Measurements from ENCODE around the gene SPR.

SPR gene

DNA sequence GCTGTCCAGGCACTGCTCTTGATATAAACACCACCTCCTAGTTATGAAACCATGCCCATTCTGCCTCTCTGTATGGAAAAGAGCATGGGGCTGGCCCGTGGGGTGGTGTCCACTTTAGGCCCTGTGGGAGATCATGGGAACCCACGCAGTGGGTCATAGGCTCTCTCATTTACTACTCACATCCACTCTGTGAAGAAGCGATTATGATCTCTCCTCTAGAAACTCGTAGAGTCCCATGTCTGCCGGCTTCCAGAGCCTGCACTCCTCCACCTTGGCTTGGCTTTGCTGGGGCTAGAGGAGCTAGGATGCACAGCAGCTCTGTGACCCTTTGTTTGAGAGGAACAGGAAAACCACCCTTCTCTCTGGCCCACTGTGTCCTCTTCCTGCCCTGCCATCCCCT is 46.0 kb downstream of the SPR start:
- Histone ChIP-seq H3K4me3 (ENCODE audit: insufficient read length, low read depth) (no peak overlapping the region), H3K9me3 (ENCODE audit: insufficient read depth, low read length) (no peaks in the 10 kb centered on the region), H3K9ac (ENCODE audit: insufficient read length, low read depth) (no peak overlapping the region), H3K27me3 (ENCODE audit: insufficient read depth, insufficient read length) (peaks cover 70% of the 10 kb centered on the region), H3K36me3 (ENCODE audit: insufficient read depth, insufficient read length, low read length) (no peaks in the 10 kb centered on the region), H3K4me1 (ENCODE audit: insufficient read depth, insufficient read length) (peaks cover 5% of the 10 kb centered on the region)
- no peak for DNase-seq (ENCODE audit: low read depth, low spot score)
- TF ChIP-seq YY1 (IDR thresholded peaks at IDR 0.05; ENCODE audit: insufficient read depth, insufficient read length) = no peak
- no peak for TF ChIP-seq ZNF274 (IDR thresholded peaks at IDR 0.05; ENCODE audit: low read depth, low read length)
- TF ChIP-seq SUZ12 (IDR thresholded peaks at IDR 0.05; ENCODE audit: extremely low read depth, insufficient read depth, insufficient read length) = no peak

DNA sequence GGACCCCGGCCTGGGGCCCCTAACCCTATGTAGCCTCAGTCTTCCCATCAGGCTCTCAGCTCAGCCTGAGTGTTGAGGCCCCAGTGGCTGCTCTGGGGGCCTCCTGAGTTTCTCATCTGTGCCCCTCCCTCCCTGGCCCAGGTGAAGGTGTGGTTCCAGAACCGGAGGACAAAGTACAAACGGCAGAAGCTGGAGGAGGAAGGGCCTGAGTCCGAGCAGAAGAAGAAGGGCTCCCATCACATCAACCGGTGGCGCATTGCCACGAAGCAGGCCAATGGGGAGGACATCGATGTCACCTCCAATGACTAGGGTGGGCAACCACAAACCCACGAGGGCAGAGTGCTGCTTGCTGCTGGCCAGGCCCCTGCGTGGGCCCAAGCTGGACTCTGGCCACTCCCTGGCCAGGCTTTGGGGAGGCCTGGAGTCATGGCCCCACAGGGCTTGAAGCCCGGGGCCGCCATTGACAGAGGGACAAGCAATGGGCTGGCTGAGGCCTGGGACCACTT is 46.5 kb downstream of the SPR start:
- TF ChIP-seq SUZ12 (IDR thresholded peaks at IDR 0.05; ENCODE audit: extremely low read depth, insufficient read depth, insufficient read length) = no peak
- no peak for TF ChIP-seq ZNF274 (IDR thresholded peaks at IDR 0.05; ENCODE audit: low read depth, low read length)
- TF ChIP-seq YY1 (IDR thresholded peaks at IDR 0.05; ENCODE audit: insufficient read depth, insufficient read length) = no peak
- no peak overlapping the region for H3K9ac ChIP-seq (ENCODE audit: insufficient read length, low read depth)
- no peaks in the 10 kb centered on the region for H3K36me3 ChIP-seq (ENCODE audit: insufficient read depth, insufficient read length, low read length)
- no peaks in the 10 kb centered on the region for H3K9me3 ChIP-seq (ENCODE audit: insufficient read depth, low read length)
- H3K4me1 ChIP-seq (ENCODE audit: insufficient read depth, insufficient read length) = peaks cover 5% of the 10 kb centered on the region
- no peak overlapping the region for H3K4me3 ChIP-seq (ENCODE audit: insufficient read length, low read depth)
- DNase-seq (ENCODE audit: low read depth, low spot score) = no peak
- peaks cover 65% of the 10 kb centered on the region for H3K27me3 ChIP-seq (ENCODE audit: insufficient read depth, insufficient read length)

DNA sequence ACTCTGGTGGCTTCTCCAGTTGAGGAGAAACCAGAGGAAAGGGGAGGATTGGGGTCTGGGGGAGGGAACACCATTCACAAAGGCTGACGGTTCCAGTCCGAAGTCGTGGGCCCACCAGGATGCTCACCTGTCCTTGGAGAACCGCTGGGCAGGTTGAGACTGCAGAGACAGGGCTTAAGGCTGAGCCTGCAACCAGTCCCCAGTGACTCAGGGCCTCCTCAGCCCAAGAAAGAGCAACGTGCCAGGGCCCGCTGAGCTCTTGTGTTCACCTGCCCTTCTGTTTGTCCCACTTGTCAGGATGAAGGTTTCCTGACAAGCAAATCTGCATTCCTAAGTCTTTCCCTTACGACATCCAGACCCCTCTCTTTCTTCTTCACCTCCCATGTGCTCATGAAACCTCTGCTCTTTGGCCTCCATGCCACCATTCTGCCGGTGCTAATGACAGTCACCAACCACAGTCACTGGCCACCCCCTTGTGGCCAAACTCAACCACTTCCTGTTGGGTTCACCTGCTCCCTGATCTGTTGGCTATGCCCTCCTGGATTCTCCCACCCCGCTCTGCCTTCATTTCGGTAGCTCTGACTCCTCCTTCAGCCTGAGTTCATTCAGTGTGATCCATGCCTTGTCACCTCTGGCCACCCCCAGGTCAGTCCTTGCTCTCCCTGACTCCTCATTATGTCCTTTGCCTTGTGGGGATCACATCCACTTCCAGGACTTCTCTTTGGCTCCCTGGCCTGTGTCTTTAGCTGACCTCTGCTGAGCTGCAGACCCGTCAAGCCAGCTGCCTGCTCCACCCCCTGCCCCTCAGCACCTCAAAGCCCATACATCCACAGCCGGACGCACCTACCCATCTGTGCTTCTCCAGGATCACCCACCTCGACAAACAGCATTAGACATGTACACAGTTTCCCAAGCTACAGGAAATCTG is 47.7 kb downstream of the SPR start:
- Histone ChIP-seq H3K9me3 (ENCODE audit: insufficient read depth, low read length) (no peaks in the 10 kb centered on the region), H3K36me3 (ENCODE audit: insufficient read depth, insufficient read length, low read length) (peaks cover 10% of the 10 kb centered on the region), H3K4me3 (ENCODE audit: insufficient read length, low read depth) (no peak overlapping the region), H3K27me3 (ENCODE audit: insufficient read depth, insufficient read length) (peaks cover 56% of the 10 kb centered on the region), H3K9ac (ENCODE audit: insufficient read length, low read depth) (no peak overlapping the region), H3K4me1 (ENCODE audit: insufficient read depth, insufficient read length) (peaks cover 6% of the 10 kb centered on the region)
- TF ChIP-seq YY1 (IDR thresholded peaks at IDR 0.05; ENCODE audit: insufficient read depth, insufficient read length) (no peak), ZNF274 (IDR thresholded peaks at IDR 0.05; ENCODE audit: low read depth, low read length) (no peak), SUZ12 (IDR thresholded peaks at IDR 0.05; ENCODE audit: extremely low read depth, insufficient read depth, insufficient read length) (no peak)
- no peak for DNase-seq (ENCODE audit: low read depth, low spot score)

DNA sequence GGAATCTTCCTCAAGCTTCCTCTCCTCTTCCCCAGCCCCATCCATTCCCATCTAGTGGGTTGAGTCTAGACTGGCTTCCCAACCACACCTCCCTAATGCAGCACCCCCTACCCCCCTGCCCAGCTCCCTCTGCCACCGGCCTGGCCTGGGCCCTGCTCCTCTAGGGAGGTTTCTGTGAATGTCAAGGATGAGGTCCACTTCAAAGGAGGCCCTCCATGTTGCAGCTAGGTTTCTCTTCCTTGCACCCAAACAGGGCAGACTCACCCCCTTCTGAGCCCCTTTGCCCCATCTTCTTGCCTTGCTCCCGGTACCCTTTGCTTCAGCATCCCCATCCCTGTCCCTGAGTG is 48.4 kb downstream of the SPR start:
- Histone ChIP-seq H3K4me3 (ENCODE audit: insufficient read length, low read depth) (no peak overlapping the region), H3K36me3 (ENCODE audit: insufficient read depth, insufficient read length, low read length) (peaks cover 10% of the 10 kb centered on the region), H3K9me3 (ENCODE audit: insufficient read depth, low read length) (no peaks in the 10 kb centered on the region), H3K27me3 (ENCODE audit: insufficient read depth, insufficient read length) (peaks cover 49% of the 10 kb centered on the region), H3K9ac (ENCODE audit: insufficient read length, low read depth) (no peak overlapping the region), H3K4me1 (ENCODE audit: insufficient read depth, insufficient read length) (peaks cover 12% of the 10 kb centered on the region)
- TF ChIP-seq ZNF274 (IDR thresholded peaks at IDR 0.05; ENCODE audit: low read depth, low read length) (no peak), SUZ12 (IDR thresholded peaks at IDR 0.05; ENCODE audit: extremely low read depth, insufficient read depth, insufficient read length) (no peak), YY1 (IDR thresholded peaks at IDR 0.05; ENCODE audit: insufficient read depth, insufficient read length) (no peak)
- no peak for DNase-seq (ENCODE audit: low read depth, low spot score)

DNA sequence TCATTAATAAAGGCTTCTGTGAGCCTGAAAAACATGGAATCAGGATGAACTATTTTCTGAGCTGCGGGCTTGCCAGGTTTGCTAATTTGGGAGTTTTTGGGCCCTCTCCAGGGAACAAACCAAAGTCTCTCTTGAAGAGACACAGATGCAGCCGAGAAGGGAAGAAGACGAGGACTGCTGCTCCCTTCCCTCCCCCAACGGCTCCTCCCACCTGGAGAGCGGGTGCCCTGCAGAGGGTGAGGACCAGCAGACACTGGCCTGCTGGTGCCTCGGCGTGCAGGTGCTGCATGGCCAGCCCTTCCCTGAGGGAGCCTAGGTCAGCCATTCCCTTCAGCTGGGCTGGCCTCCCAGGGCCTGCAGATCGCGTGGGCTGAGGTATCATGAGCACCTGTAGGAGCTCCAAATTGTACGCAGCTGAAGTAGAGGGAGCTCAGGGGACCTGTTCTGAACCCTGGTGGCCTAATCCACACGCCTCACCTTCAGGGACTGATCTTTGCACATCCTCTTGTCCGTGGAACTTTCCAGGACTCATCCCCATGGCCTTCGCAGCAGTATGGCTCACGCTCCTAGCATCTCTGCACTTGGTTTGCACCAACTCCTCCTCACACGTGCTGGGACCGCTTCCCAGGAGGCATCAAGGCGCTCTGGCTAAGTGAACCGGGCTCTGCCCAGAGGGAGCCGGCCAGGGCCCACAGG is 49.6 kb downstream of the SPR start:
- Histone ChIP-seq H3K4me1 (ENCODE audit: insufficient read depth, insufficient read length) (peaks cover 18% of the 10 kb centered on the region), H3K27me3 (ENCODE audit: insufficient read depth, insufficient read length) (peaks cover 37% of the 10 kb centered on the region), H3K36me3 (ENCODE audit: insufficient read depth, insufficient read length, low read length) (peaks cover 10% of the 10 kb centered on the region), H3K9me3 (ENCODE audit: insufficient read depth, low read length) (no peaks in the 10 kb centered on the region), H3K4me3 (ENCODE audit: insufficient read length, low read depth) (no peak overlapping the region), H3K9ac (ENCODE audit: insufficient read length, low read depth) (no peak overlapping the region)
- TF ChIP-seq SUZ12 (IDR thresholded peaks at IDR 0.05; ENCODE audit: extremely low read depth, insufficient read depth, insufficient read length) (no peak), YY1 (IDR thresholded peaks at IDR 0.05; ENCODE audit: insufficient read depth, insufficient read length) (no peak), ZNF274 (IDR thresholded peaks at IDR 0.05; ENCODE audit: low read depth, low read length) (no peak)
- no peak for DNase-seq (ENCODE audit: low read depth, low spot score)

DNA sequence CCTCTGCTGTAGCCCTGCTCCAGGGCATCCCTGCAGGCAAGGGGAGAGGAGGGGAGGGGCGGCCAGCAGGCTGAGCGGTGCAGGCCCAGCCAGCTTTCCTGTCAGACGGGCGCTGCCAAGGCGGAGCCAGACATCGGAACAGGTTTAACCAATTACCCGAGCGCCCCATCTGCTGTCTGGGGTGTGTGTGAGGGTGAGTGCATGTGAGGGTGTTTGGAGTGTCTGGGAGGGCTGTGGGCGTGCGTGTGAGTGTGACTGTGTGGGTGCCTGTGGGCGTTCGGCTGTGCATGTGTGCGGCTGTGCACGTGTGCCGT is 50.1 kb downstream of the SPR start:
- DNase-seq (ENCODE audit: low read depth, low spot score) = no peak

DNA sequence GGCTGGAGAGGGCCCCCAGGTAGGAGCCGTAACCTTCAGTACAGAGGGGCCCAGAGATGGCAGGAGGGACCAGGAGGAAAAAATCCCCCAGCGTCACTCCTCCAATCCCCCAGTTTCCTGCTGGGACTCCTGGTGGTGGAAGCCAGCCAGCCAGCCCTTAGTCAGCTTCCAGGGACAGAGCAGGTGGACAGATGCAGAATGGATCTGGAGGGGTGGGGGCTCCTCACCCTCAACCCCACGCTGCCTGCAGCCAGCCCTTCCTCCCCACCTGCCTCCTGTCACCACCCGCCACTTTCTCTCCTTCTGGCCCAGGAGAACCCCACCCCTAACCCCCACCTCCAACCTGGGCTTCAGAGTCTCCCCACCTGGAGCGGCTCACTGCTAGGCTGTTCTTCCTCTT is 51.2 kb downstream of the SPR start:
- no peaks in the 10 kb centered on the region for H3K9me3 ChIP-seq (ENCODE audit: insufficient read depth, low read length)
- H3K27me3 ChIP-seq (ENCODE audit: insufficient read depth, insufficient read length) = peaks cover 21% of the 10 kb centered on the region
- peaks cover 17% of the 10 kb centered on the region for H3K36me3 ChIP-seq (ENCODE audit: insufficient read depth, insufficient read length, low read length)
- no peak for DNase-seq (ENCODE audit: low read depth, low spot score)
- H3K4me3 ChIP-seq (ENCODE audit: insufficient read length, low read depth) = no peak overlapping the region
- H3K9ac ChIP-seq (ENCODE audit: insufficient read length, low read depth) = no peak overlapping the region
- peaks cover 22% of the 10 kb centered on the region for H3K4me1 ChIP-seq (ENCODE audit: insufficient read depth, insufficient read length)
- no peak for TF ChIP-seq SUZ12 (IDR thresholded peaks at IDR 0.05; ENCODE audit: extremely low read depth, insufficient read depth, insufficient read length)
- TF ChIP-seq YY1 (IDR thresholded peaks at IDR 0.05; ENCODE audit: insufficient read depth, insufficient read length) = no peak

More for the DNA sequence above, 50.1 kb downstream of the SPR start:
- Histone ChIP-seq H3K4me3 (ENCODE audit: insufficient read length, low read depth) (no peak overlapping the region), H3K36me3 (ENCODE audit: insufficient read depth, insufficient read length, low read length) (peaks cover 10% of the 10 kb centered on the region), H3K9me3 (ENCODE audit: insufficient read depth, low read length) (no peaks in the 10 kb centered on the region), H3K9ac (ENCODE audit: insufficient read length, low read depth) (no peak overlapping the region), H3K27me3 (ENCODE audit: insufficient read depth, insufficient read length) (peaks cover 32% of the 10 kb centered on the region), H3K4me1 (ENCODE audit: insufficient read depth, insufficient read length) (peaks cover 21% of the 10 kb centered on the region)
- TF ChIP-seq YY1 (IDR thresholded peaks at IDR 0.05; ENCODE audit: insufficient read depth, insufficient read length) (no peak), SUZ12 (IDR thresholded peaks at IDR 0.05; ENCODE audit: extremely low read depth, insufficient read depth, insufficient read length) (no peak), ZNF274 (IDR thresholded peaks at IDR 0.05; ENCODE audit: low read depth, low read length) (no peak)

All from NT2/D1 (cell line).